Measurements from ENCODE around the gene HDLBP. TPM values are rescaled to one million over a fixed set of nuclear protein-coding genes. Genes with fewer than 3 reads are reported as not detected.

HDLBP gene
- total and polyA plus RNA-seq, 2 experiments from 2014 or later, result 230 to 306 TPM

DNA sequence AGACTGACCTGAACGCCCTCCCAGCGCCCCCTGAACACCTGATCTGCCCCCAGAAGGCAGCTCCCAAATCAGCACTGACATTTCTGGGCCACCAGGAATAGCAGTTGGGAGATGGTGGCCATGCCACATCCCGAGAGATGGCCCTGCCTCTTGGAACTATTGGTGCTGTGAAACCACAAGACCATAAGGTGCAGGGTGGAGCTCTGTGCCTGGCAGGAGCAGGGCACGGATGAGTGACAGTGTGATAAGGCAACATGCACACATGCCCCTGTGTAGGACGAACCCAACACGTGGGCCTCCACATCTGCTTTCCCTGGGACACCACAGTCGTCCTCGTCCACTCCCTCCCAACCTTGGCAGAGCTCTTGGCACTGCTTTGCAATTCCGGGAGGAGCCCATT is 100.1 kb downstream of the HDLBP start:
- Mint-ChIP-seq H3K4me3 (no peak overlapping the region), H3K27me3 (ENCODE audit: insufficient read depth, low read depth, poor library complexity) (peaks cover 21% of the 10 kb centered on the region), H3K4me1 (peaks cover 25% of the 10 kb centered on the region), H3K36me3 (ENCODE audit: low read depth) (no peaks in the 10 kb centered on the region; the same call in 2 of the 3 replicates), H3K27ac (no peak overlapping the region), H3K9me3 (no peaks in the 10 kb centered on the region; the same call in 2 of the 3 replicates)
- H3F3A ChIP-seq (replicated peaks; ENCODE audit: low read depth), result peaks cover 5% of the 10 kb centered on the region; the same call in 1 of the 2 replicates
- no peaks in the 10 kb centered on the region for H3K36me3 ChIP-seq (ENCODE audit: insufficient read depth)
- DNase-seq (ENCODE audit: low spot score), result no peak
- no peaks in the 10 kb centered on the region for H3K27me3 ChIP-seq (ENCODE audit: insufficient read depth)
- no peaks in the 10 kb centered on the region for H3K9me2 ChIP-seq (ENCODE audit: insufficient read depth)
- no peak overlapping the region for H3K4me3 ChIP-seq
- no peak for ATAC-seq
- peaks cover 19% of the 10 kb centered on the region for H3K4me1 ChIP-seq (ENCODE audit: insufficient read depth)
- H3K27ac ChIP-seq (ENCODE audit: low read depth), result no peak overlapping the region
- H2AFZ ChIP-seq, result no peak overlapping the region
- no peaks in the 10 kb centered on the region for H4K20me1 ChIP-seq (replicated peaks; ENCODE audit: insufficient read depth)
- TF ChIP-seq EZH2 (IDR thresholded peaks at IDR 0.05; ENCODE audit: low read depth, unreplicated experiment), result no peak
- TF ChIP-seq CREB1 (CRISPR knock-in tag; IDR thresholded peaks at IDR 0.05; ENCODE audit: low read depth), result no peak
- TF ChIP-seq, protein P1, sequence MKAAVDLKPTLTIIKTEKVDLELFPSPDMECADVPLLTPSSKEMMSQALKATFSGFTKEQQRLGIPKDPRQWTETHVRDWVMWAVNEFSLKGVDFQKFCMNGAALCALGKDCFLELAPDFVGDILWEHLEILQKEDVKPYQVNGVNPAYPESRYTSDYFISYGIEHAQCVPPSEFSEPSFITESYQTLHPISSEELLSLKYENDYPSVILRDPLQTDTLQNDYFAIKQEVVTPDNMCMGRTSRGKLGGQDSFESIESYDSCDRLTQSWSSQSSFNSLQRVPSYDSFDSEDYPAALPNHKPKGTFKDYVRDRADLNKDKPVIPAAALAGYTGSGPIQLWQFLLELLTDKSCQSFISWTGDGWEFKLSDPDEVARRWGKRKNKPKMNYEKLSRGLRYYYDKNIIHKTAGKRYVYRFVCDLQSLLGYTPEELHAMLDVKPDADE (IDR thresholded peaks at IDR 0.05), result no peak
- TF ChIP-seq, protein P2, sequence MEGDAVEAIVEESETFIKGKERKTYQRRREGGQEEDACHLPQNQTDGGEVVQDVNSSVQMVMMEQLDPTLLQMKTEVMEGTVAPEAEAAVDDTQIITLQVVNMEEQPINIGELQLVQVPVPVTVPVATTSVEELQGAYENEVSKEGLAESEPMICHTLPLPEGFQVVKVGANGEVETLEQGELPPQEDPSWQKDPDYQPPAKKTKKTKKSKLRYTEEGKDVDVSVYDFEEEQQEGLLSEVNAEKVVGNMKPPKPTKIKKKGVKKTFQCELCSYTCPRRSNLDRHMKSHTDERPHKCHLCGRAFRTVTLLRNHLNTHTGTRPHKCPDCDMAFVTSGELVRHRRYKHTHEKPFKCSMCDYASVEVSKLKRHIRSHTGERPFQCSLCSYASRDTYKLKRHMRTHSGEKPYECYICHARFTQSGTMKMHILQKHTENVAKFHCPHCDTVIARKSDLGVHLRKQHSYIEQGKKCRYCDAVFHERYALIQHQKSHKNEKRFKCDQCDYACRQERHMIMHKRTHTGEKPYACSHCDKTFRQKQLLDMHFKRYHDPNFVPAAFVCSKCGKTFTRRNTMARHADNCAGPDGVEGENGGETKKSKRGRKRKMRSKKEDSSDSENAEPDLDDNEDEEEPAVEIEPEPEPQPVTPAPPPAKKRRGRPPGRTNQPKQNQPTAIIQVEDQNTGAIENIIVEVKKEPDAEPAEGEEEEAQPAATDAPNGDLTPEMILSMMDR (conservative IDR thresholded peaks at IDR 0.05; ENCODE audit: low read depth in 2 of 2), result no peak
- TF ChIP-seq EZH2phosphoT487 (IDR thresholded peaks at IDR 0.05; ENCODE audit: unreplicated experiment), result no peak
- no peak for TF ChIP-seq ZNF331 (CRISPR knock-in tag; IDR thresholded peaks at IDR 0.05; ENCODE audit: low read depth)
- TF ChIP-seq, protein P3, sequence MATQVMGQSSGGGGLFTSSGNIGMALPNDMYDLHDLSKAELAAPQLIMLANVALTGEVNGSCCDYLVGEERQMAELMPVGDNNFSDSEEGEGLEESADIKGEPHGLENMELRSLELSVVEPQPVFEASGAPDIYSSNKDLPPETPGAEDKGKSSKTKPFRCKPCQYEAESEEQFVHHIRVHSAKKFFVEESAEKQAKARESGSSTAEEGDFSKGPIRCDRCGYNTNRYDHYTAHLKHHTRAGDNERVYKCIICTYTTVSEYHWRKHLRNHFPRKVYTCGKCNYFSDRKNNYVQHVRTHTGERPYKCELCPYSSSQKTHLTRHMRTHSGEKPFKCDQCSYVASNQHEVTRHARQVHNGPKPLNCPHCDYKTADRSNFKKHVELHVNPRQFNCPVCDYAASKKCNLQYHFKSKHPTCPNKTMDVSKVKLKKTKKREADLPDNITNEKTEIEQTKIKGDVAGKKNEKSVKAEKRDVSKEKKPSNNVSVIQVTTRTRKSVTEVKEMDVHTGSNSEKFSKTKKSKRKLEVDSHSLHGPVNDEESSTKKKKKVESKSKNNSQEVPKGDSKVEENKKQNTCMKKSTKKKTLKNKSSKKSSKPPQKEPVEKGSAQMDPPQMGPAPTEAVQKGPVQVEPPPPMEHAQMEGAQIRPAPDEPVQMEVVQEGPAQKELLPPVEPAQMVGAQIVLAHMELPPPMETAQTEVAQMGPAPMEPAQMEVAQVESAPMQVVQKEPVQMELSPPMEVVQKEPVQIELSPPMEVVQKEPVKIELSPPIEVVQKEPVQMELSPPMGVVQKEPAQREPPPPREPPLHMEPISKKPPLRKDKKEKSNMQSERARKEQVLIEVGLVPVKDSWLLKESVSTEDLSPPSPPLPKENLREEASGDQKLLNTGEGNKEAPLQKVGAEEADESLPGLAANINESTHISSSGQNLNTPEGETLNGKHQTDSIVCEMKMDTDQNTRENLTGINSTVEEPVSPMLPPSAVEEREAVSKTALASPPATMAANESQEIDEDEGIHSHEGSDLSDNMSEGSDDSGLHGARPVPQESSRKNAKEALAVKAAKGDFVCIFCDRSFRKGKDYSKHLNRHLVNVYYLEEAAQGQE (IDR thresholded peaks at IDR 0.05; ENCODE audit: unreplicated experiment), result no peak
- TF ChIP-seq, protein P4, sequence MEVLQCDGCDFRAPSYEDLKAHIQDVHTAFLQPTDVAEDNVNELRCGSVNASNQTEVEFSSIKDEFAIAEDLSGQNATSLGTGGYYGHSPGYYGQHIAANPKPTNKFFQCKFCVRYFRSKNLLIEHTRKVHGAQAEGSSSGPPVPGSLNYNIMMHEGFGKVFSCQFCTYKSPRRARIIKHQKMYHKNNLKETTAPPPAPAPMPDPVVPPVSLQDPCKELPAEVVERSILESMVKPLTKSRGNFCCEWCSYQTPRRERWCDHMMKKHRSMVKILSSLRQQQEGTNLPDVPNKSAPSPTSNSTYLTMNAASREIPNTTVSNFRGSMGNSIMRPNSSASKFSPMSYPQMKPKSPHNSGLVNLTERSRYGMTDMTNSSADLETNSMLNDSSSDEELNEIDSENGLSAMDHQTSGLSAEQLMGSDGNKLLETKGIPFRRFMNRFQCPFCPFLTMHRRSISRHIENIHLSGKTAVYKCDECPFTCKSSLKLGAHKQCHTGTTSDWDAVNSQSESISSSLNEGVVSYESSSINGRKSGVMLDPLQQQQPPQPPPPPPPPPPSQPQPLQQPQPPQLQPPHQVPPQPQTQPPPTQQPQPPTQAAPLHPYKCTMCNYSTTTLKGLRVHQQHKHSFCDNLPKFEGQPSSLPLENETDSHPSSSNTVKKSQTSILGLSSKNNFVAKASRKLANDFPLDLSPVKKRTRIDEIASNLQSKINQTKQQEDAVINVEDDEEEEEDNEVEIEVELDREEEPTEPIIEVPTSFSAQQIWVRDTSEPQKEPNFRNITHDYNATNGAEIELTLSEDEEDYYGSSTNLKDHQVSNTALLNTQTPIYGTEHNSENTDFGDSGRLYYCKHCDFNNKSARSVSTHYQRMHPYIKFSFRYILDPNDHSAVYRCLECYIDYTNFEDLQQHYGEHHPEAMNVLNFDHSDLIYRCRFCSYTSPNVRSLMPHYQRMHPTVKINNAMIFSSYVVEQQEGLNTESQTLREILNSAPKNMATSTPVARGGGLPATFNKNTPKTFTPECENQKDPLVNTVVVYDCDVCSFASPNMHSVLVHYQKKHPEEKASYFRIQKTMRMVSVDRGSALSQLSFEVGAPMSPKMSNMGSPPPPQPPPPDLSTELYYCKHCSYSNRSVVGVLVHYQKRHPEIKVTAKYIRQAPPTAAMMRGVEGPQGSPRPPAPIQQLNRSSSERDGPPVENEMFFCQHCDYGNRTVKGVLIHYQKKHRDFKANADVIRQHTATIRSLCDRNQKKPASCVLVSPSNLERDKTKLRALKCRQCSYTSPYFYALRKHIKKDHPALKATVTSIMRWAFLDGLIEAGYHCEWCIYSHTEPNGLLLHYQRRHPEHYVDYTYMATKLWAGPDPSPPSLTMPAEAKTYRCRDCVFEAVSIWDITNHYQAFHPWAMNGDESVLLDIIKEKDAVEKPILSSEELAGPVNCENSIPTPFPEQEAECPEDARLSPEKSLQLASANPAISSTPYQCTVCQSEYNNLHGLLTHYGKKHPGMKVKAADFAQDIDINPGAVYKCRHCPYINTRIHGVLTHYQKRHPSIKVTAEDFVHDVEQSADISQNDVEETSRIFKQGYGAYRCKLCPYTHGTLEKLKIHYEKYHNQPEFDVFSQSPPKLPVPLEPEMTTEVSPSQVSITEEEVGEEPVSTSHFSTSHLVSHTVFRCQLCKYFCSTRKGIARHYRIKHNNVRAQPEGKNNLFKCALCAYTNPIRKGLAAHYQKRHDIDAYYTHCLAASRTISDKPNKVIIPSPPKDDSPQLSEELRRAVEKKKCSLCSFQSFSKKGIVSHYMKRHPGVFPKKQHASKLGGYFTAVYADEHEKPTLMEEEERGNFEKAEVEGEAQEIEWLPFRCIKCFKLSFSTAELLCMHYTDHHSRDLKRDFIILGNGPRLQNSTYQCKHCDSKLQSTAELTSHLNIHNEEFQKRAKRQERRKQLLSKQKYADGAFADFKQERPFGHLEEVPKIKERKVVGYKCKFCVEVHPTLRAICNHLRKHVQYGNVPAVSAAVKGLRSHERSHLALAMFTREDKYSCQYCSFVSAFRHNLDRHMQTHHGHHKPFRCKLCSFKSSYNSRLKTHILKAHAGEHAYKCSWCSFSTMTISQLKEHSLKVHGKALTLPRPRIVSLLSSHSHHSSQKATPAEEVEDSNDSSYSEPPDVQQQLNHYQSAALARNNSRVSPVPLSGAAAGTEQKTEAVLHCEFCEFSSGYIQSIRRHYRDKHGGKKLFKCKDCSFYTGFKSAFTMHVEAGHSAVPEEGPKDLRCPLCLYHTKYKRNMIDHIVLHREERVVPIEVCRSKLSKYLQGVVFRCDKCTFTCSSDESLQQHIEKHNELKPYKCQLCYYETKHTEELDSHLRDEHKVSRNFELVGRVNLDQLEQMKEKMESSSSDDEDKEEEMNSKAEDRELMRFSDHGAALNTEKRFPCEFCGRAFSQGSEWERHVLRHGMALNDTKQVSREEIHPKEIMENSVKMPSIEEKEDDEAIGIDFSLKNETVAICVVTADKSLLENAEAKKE (CRISPR knock-in tag; IDR thresholded peaks at IDR 0.05), result no peak
- TF ChIP-seq NANOG (IDR thresholded peaks at IDR 0.05; ENCODE audit: borderline replicate concordance), result no peak
- no peak for TF ChIP-seq POLR2AphosphoS5 (IDR thresholded peaks at IDR 0.05; ENCODE audit: low read depth)
- TF ChIP-seq JUNB (IDR thresholded peaks at IDR 0.05; ENCODE audit: unreplicated experiment), result no peak
- no peak for TF ChIP-seq ZNF114 (CRISPR knock-in tag; IDR thresholded peaks at IDR 0.05)
- no peak for TF ChIP-seq STAT1 (IDR thresholded peaks at IDR 0.05; ENCODE audit: unreplicated experiment)
- H3K79me2 ChIP-seq (replicated peaks; ENCODE audit: insufficient read depth), result peaks cover 10% of the 10 kb centered on the region
- no peak overlapping the region for H3K4me2 ChIP-seq
